Stomach (tissue), 9 donors: ENCODE data around the gene PTPRD. TPM values are rescaled to one million over a fixed set of nuclear protein-coding genes. Genes with fewer than 3 reads are reported as not detected.
"Not testable (repeated sequence)": the region's sequence is repeated elsewhere in the genome, so short reads cannot be mapped to it uniquely, and the experiment has no call there.

Source experiments
- DNase-seq, 2 donors: peaks; one replicate each; pipeline versions ENCODE4 v3.0.0 to v3.0.0-alpha.2; 2013 to 2019
- H3K27ac ChIP-seq, 5 donors: fragments of 200-600 bp in 4 of 5; sonication (generic) in 4 of 5; one replicate each; pipeline ENCODE4 v1.5.1; 2013 to 2019; ENCODE audit warnings: mild to moderate bottlenecking in 1 of 5, moderate library complexity in 1 of 5
- H3K27me3 ChIP-seq, 3 donors: fragments of 200-600 bp; sonication (generic); one replicate each; pipeline ENCODE4 v1.5.1; 2017 to 2019; ENCODE audit warnings: mixed run types in 1 of 3
- H3K36me3 ChIP-seq, 4 donors: fragments of 200-600 bp; sonication (generic); 1 replicate in 3 of 4; 2 replicates in 1 of 4; pipeline ENCODE4 v1.5.1; 2016 to 2019
- H3K4me1 ChIP-seq, 4 donors: fragments of 200-600 bp; sonication (generic); one replicate each; pipeline ENCODE4 v1.5.1; 2016 to 2019
- H3K4me3 ChIP-seq, 4 donors: fragments of 200-600 bp; sonication (generic) in 3 of 4; one replicate each; pipeline ENCODE4 v1.5.1; 2016 to 2019; ENCODE audit warnings: mild to moderate bottlenecking in 1 of 4
- H3K9me3 ChIP-seq, 4 donors: fragments of 200-600 bp; sonication (generic); one replicate each; pipeline ENCODE4 v1.5.1; 2016 to 2019
- EP300 ChIP-seq: sonication (generic); formaldehyde crosslinking; IDR thresholded peaks from one replicate; pipeline ENCODE4 v1.6.1; 2017; ENCODE audit warnings: antibody characterized with exemption
- POLR2A ChIP-seq, 4 donors: fragments of 450-650 bp; IDR thresholded peaks; one replicate each; pipeline ENCODE4 v1.6.1; 2016; ENCODE audit warnings: antibody characterized with exemption in 4 of 4, control low read depth in 2 of 4, mild to moderate bottlenecking in 1 of 4, moderate library complexity in 1 of 4
- POLR2AphosphoS5 ChIP-seq, 3 donors: sonication (generic); formaldehyde crosslinking; IDR thresholded peaks; one replicate each; pipeline ENCODE4 v1.6.1; 2016; ENCODE audit warnings: antibody characterized with exemption in 3 of 3
- whole genome bisulfite sequencing, 5 donors: extraction: QIAGEN DNeasy Blood & Tissue Kit in 3 of 5; methylation state at CpG; one replicate each; pipeline versions ENCODE4 v1.1.5 to v1.1.7; 2013 to 2018; 5-methylcytosine and 5-hydroxymethylcytosine counted together
- intact Hi-C: fragments of 100-400 bp; cut with DNase I; formaldehyde crosslinking; loops from one replicate; pipeline ENCODE4 v1.15.1; 2023; ENCODE audit warnings: low total_unique reads
- polyA plus RNA-seq, 3 donors: library from polyadenylated mRNA; stranded (reverse); fragments of 200-250 nt; gene quantifications; one replicate each; pipeline ENCODE4 v1.2.3, GENCODE V29; 2013
- total RNA-seq, 5 donors: library from RNA; depleted of rRNA; stranded (reverse); fragments of >200 nt; gene quantifications; one replicate each; pipeline versions ENCODE4 v1.1.0 to v1.2.3, GENCODE V29; 2014 to 2016
- TF ChIP-seq, protein P1 (sequence below), 7 experiments: fragments of 450-650 bp in 4 of 7; fragments of 200-600 bp in 3 of 7; sonication (generic) in 3 of 7; IDR thresholded peaks; one replicate each; pipeline ENCODE4 v1.5.1; 2016 to 2019; ENCODE audit warnings: antibody characterized with exemption in 7 of 7, control low read depth in 2 of 7, mild to moderate bottlenecking in 1 of 7
- donor health status: healthy with polysubstance abuse.
- donor health status: Bipolar disorder and iron deficiency.
- donor health status: healthy.

The PTPRD gene
- total and polyA plus RNA-seq, 8 donors = 0.12 to 53.1 (median 1.2) TPM

DNA sequence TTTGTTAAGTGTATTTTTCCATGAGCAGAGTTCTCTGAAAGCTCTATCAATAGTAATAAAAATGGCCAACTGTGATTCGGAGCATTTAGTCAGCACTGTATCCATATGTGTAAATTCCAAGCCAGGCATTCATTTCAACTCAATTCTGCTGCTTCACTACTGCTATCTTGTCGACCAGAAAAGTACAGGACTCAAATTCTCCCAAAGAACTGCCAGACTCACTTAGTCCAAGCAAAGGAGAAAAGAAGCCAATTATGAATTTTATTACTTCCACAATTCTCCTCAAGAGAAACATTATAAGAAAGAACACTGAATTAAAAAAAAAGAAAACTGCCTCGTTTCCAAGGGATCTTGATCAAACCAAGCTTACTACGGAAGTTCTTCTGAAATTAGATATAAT is 1906.9 kb downstream of the PTPRD start:
- H3K4me3 ChIP-seq = no peak overlapping the region
- H3K27ac ChIP-seq = no peak overlapping the region
- DNase-seq = no peak
- 75 to 83% (median 79%) methylated on average over 4 of the region's 4 CpGs for WGBS, 5 donors
- H3K9me3 ChIP-seq = no peaks in the 10 kb centered on the region
- H3K36me3 ChIP-seq = no peaks in the 10 kb centered on the region
- intact Hi-C loops = no loop called here
- TF ChIP-seq EP300 (no peak), POLR2A (IDR thresholded peaks at IDR 0.05) (no peak), POLR2AphosphoS5 (IDR thresholded peaks at IDR 0.05) (no peak)
- TF ChIP-seq, protein P1, sequence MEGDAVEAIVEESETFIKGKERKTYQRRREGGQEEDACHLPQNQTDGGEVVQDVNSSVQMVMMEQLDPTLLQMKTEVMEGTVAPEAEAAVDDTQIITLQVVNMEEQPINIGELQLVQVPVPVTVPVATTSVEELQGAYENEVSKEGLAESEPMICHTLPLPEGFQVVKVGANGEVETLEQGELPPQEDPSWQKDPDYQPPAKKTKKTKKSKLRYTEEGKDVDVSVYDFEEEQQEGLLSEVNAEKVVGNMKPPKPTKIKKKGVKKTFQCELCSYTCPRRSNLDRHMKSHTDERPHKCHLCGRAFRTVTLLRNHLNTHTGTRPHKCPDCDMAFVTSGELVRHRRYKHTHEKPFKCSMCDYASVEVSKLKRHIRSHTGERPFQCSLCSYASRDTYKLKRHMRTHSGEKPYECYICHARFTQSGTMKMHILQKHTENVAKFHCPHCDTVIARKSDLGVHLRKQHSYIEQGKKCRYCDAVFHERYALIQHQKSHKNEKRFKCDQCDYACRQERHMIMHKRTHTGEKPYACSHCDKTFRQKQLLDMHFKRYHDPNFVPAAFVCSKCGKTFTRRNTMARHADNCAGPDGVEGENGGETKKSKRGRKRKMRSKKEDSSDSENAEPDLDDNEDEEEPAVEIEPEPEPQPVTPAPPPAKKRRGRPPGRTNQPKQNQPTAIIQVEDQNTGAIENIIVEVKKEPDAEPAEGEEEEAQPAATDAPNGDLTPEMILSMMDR (IDR thresholded peaks at IDR 0.05) = no peak
- H3K27me3 ChIP-seq = no peaks in the 10 kb centered on the region
- no peaks in the 10 kb centered on the region for H3K4me1 ChIP-seq

DNA sequence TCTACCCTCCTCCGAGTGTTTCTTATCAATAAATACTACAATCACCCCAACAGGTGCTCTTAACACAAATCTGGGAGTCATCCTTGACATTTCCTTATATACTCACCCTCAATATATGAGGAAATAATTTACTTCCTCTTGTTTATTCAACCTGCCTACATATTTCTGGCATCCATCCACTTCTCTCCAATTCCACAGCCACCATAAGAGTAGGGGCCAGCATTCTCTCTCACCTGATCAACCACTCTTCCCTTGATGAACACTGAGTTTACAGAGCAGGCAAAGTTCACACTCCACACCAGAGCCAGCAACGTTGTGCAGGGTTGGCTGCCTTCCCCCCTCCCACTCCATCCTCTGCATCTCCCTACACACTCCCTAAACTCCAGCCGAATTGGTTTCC is 1908.9 kb downstream of the PTPRD start:
- intact Hi-C loops = no loop called here
- Histone ChIP-seq H3K4me3 (no peak overlapping the region), H3K4me1 (no peaks in the 10 kb centered on the region), H3K27ac (no peak overlapping the region), H3K9me3 (no peaks in the 10 kb centered on the region), H3K36me3 (no peaks in the 10 kb centered on the region), H3K27me3 (no peaks in the 10 kb centered on the region)
- WGBS, 5 donors = 54 to 61% (median 59%) methylated on average over 3 of the region's 3 CpGs
- TF ChIP-seq POLR2AphosphoS5 (IDR thresholded peaks at IDR 0.05) (no peak), POLR2A (IDR thresholded peaks at IDR 0.05) (no peak), EP300 (no peak)
- TF ChIP-seq, protein P1 (IDR thresholded peaks at IDR 0.05) = no peak
- DNase-seq = no peak

DNA sequence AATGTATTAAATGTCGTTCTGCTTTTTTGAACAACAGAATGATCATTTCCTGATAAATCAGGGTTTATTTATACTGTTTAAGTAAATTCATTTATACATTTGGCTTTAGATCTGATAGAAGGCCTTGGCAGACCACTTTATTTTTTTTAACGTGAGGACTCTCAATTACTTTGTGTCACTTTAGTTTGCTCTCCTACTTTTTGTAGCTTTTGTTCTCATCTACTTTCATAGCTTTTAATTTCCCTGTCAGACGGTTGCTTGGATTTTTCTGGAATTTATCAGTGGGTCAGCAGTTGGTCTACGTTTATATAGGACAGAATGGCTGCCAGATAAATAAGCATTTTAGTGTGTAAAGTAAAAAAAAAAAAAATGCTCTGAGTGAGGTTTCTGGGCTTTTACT is 1910.9 kb downstream of the PTPRD start:
- Histone ChIP-seq H3K9me3 (no peaks in the 10 kb centered on the region), H3K36me3 (no peaks in the 10 kb centered on the region), H3K27me3 (no peaks in the 10 kb centered on the region), H3K4me1 (no peaks in the 10 kb centered on the region), H3K4me3 (no peak overlapping the region), H3K27ac (no peak overlapping the region)
- intact Hi-C loops = no loop called here
- WGBS, 5 donors = 24 to 40% (median 33%) methylated on average over 4 of the region's 4 CpGs
- TF ChIP-seq, protein P1 (IDR thresholded peaks at IDR 0.05) = no peak
- TF ChIP-seq EP300 (no peak), POLR2AphosphoS5 (IDR thresholded peaks at IDR 0.05) (no peak), POLR2A (IDR thresholded peaks at IDR 0.05) (no peak)
- no peak for DNase-seq

DNA sequence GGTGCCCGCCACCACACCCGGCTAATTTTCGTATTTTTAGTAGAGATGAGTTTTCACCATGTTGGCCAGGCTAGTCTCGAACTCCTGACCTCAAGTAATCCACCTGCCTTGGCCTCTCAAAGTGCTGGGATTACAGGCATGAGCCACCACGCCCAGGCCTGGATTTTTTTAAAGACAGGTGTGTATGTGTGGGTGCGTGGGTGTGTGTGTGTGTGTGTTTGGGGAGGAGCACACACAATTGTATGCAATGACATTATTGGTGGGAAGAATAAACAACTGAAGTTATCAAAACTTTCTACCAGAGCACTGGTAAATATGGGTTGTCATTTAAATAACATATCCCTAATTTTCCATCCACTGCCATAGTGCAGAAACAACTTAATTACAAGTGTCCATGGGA is 1915.2 kb downstream of the PTPRD start:
- H3K36me3 ChIP-seq, H3K27ac ChIP-seq, intact Hi-C loops, H3K27me3 ChIP-seq, H3K4me1 ChIP-seq, H3K9me3 ChIP-seq, H3K4me3 ChIP-seq, DNase-seq: not testable (repeated sequence)
- WGBS, 5 donors = 90 to 95% (median 91%) methylated on average over 6 of the region's 6 CpGs

DNA sequence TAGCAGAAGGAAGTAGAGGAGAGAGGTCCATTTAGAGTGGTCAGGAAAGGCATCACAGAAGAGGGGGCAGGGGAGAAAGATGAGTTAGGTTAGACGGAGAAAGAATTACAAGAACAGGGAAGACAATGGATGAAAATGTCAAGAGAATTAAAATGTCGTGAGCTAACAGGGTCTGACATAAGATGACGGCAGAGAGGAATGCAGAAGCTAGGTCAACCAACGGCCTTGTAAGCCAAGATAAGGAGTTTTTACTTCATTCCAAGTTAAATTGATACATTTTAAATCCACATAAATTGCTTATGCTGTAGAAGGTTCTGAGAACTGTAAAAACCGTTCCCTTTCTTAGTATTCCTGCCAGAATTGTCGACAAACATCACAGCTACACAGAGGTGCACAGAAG is 1916.3 kb downstream of the PTPRD start:
- H3K9me3 ChIP-seq = no peaks in the 10 kb centered on the region
- H3K27me3 ChIP-seq = no peaks in the 10 kb centered on the region
- 78 to 85% (median 82%) methylated on average over 6 of the region's 6 CpGs for WGBS, 5 donors
- no peak for DNase-seq
- H3K27ac ChIP-seq = no peak overlapping the region
- TF ChIP-seq POLR2AphosphoS5 (IDR thresholded peaks at IDR 0.05) = no peak
- TF ChIP-seq, protein P1 (IDR thresholded peaks at IDR 0.05) = no peak
- no peak for TF ChIP-seq POLR2A (IDR thresholded peaks at IDR 0.05)
- no peak for TF ChIP-seq EP300
- H3K4me3 ChIP-seq = no peak overlapping the region
- intact Hi-C loops = no loop called here
- no peaks in the 10 kb centered on the region for H3K36me3 ChIP-seq
- H3K4me1 ChIP-seq = no peaks in the 10 kb centered on the region
